Mononuclear cell (primary cell): Measurements from ENCODE around the gene MAP3K5. TPM values are rescaled to one million over a fixed set of nuclear protein-coding genes. Genes with fewer than 3 reads are reported as not detected.

Experiments
- H3K27me3 ChIP-seq: 2 replicates; pipeline ENCODE4 v1.6.0; 2011; ENCODE audit warnings: low read length, control low read depth; ENCODE audit not compliant: insufficient read depth
- H3K4me1 ChIP-seq: 2 replicates; pipeline ENCODE4 v1.5.1; 2011; ENCODE audit warnings: mild to moderate bottlenecking, low read length, control low read depth; ENCODE audit not compliant: insufficient read depth
- H3K4me3 ChIP-seq: 2 replicates; pipeline ENCODE4 v1.5.1; 2011; ENCODE audit warnings: mild to moderate bottlenecking, low read length, moderate library complexity
- H3K9me3 ChIP-seq: 2 replicates; pipeline ENCODE4 v1.5.1; 2011; ENCODE audit warnings: low read depth, mild to moderate bottlenecking, control low read depth, low read length
- total RNA-seq: library from RNA; depleted of rRNA; stranded (reverse); fragments of >200 nt; gene quantifications from one replicate; pipeline ENCODE4 v1.2.3, GENCODE V29; 2012

Gene MAP3K5
- total RNA-seq, 1 donor, result 27.8 TPM

DNA sequence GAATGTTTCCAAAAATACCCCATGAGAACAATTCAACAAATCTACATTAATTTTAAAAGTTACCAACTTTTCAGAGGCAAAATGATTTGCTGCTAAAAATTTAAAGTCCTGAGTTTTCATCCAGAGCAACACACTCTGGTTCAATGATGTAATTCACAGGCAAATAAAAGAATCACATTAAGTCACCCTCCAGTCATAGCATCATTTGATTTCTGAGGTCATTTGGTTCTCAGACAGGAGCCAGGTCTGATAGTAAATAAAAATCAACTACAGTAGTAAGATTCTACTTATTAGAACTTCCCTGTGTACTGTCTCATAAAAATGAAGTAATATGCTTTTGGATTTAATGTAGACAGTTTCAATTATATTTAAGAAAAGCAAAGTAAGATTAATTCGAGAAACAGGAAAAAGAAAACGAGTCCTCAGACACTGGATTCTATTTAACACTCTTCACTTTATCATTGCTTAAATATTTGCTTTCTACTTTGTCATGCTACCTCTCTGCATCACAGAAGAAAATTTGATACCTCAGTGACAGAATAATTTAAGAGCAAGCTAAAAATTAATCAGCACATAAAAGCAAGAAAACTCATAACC is 267.8 kb downstream of the MAP3K5 start:
- Histone ChIP-seq H3K9me3 (no peaks in the 10 kb centered on the region), H3K4me3 (no peak overlapping the region), H3K27me3 (no peaks in the 10 kb centered on the region), H3K4me1 (peaks cover 17% of the 10 kb centered on the region)

DNA sequence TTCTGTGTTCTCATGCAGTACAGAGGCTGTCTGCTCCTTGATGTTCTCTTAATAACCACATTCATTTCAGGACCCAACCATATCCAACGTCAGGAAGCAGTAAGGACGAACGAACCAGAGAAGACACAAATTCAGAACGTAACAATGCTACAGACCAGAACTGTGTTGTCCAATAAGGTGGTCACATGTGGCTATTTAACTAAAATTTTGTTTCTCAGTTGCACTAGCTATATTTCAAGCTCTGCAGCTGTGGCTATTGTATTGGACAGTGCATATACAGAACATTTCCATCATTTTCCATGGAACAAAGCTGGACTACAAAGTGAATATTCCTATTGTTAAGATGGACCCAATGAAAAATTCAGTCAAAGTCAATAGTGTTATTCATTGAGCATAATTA is 269.1 kb downstream of the MAP3K5 start:
- no peaks in the 10 kb centered on the region for H3K9me3 ChIP-seq
- no peak overlapping the region for H3K4me3 ChIP-seq
- no peaks in the 10 kb centered on the region for H3K27me3 ChIP-seq
- peaks cover 17% of the 10 kb centered on the region for H3K4me1 ChIP-seq

DNA sequence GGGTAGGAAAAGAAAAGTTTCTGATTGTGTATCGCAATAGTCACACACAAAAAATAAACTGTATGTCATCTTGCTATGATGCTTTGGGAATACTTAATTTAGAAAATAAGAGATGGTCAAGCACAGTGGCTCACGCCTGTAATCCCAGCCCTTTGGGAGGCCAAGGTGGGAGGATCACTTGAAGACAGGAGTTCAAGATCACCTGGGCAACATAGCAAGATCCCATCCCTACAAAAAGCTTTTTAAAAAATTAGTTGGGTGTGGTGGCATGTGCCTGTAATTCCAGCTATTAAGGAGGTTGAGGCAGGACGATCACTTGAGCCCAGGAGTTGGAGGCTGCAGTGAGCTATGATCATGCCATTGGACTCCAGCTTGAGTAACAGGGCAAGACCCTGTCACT is 269.6 kb downstream of the MAP3K5 start:
- no peaks in the 10 kb centered on the region for H3K27me3 ChIP-seq
- no peaks in the 10 kb centered on the region for H3K9me3 ChIP-seq
- no peak overlapping the region for H3K4me3 ChIP-seq
- H3K4me1 ChIP-seq, result peaks cover 17% of the 10 kb centered on the region

DNA sequence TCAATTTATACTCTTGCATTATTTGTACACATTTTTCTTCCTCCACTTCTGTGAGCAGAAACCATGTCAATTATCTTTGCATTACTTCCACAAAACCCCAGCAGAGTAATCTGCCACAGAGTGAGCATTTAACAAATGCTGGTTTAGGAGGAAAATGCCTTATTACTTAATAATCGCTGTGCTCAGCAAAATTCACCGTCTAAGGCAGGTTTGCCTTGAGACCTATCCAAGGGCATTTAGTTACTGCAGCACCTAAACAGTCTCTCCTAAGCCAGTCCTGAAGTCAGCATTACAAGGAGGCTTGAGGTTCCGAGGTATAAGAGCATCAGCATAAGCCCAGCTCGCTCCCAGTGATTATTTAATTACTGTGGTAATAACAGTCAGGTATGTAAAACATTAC is 270.4 kb downstream of the MAP3K5 start:
- Histone ChIP-seq H3K4me1 (peaks cover 16% of the 10 kb centered on the region), H3K27me3 (no peaks in the 10 kb centered on the region), H3K9me3 (no peaks in the 10 kb centered on the region), H3K4me3 (no peak overlapping the region)

DNA sequence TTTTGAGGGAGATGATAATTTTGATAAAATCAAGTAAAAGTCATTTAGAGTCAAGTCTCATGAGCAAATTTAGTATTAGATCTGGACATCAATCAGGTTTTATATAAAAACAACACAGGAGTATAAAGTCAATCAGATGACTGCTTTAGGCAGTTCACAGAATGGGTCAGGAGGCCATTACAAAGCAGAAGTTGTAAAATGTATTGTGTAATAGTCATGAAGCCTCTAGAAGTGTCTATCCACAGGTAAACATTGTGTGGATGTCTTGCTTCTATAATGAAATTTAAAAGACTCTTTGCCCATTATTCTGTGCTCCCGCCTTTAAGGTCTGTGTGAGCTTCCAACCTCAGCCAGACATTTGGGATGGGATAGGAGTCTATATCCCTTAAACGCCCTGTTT is 270.9 kb downstream of the MAP3K5 start:
- Histone ChIP-seq H3K4me1 (peaks cover 11% of the 10 kb centered on the region), H3K9me3 (no peaks in the 10 kb centered on the region), H3K4me3 (no peak overlapping the region), H3K27me3 (no peaks in the 10 kb centered on the region)

DNA sequence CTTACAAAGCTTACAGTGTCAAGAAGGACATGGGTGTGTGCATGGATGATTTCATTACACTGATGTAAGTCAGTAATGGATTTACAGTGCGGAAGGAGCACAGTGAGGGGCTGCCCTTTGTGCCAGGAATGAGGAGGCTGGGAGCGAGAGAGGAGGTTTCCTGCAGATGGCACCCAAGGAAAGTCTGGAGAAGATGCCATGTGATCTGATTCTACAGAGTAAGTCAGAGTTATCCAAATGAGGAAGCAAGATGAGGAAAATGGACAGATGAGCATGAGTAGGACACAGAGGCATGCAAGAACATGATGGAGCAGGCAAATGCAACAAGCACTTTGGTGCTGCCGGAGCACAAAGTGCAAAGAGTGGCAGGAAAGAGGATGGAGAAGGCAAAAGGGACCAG is 271.8 kb downstream of the MAP3K5 start:
- peaks cover 2% of the 10 kb centered on the region for H3K4me1 ChIP-seq
- H3K4me3 ChIP-seq, result no peak overlapping the region
- no peaks in the 10 kb centered on the region for H3K9me3 ChIP-seq
- H3K27me3 ChIP-seq, result no peaks in the 10 kb centered on the region

DNA sequence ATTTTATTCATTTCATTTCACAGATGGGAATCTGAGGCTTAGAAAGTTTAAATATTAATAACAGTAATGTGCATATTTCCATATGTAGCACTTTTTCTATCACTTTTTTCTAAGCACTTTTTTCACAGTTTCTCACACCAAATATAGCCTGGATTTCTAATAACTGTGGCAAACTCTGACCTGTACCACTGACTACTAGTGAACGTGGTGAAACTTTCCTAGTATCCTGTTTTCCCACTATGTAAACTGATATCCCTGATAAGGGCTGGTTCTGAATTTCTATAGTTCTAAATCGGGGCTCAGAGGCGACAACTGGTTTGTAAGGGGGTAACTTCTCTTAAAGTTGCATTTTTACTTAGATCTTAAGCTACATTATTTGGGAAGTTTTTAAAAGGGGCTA is 274.7 kb downstream of the MAP3K5 start:
- Histone ChIP-seq H3K4me1 (no peaks in the 10 kb centered on the region), H3K4me3 (no peak overlapping the region), H3K27me3 (no peaks in the 10 kb centered on the region), H3K9me3 (no peaks in the 10 kb centered on the region)

DNA sequence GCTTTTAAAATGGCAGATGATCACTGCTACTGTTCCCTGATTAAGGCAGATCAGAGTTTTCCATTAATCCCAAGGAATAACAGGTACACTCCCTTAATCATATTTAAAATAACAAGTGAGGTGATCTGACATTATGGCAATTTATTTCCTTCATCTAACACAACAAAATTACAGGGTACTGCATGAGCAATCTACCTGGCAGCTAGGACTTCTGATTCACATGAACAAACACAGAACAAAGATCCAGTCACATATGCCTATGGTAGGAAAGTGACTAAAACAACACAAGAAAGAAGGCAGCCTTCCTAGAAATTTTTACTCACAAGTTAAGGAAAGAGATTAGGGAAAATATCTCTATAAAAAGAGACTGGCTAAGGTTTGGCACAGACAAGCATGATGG is 275.3 kb downstream of the MAP3K5 start:
- H3K9me3 ChIP-seq, result no peaks in the 10 kb centered on the region
- no peaks in the 10 kb centered on the region for H3K27me3 ChIP-seq
- no peaks in the 10 kb centered on the region for H3K4me1 ChIP-seq
- no peak overlapping the region for H3K4me3 ChIP-seq

DNA sequence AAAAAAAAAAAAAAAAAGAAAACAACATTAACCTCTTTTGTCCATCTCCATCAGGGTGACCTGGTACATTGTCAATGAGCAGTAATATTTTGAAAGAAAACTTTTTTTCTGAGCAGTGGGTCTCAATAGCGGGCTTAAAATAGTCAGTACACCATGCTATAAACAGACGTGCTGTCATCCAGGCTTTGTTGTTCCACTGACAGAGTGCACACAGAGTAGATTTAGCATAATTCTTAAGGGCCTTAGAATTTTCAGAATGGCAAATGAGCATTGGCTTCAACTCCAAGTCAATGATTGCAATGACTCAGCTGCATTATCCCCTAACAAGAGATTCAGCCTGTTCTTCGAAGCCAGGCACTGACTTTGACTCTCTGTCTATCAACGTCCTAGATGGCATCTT is 277.7 kb downstream of the MAP3K5 start:
- no peaks in the 10 kb centered on the region for H3K9me3 ChIP-seq
- no peaks in the 10 kb centered on the region for H3K4me1 ChIP-seq
- no peak overlapping the region for H3K4me3 ChIP-seq
- no peaks in the 10 kb centered on the region for H3K27me3 ChIP-seq

DNA sequence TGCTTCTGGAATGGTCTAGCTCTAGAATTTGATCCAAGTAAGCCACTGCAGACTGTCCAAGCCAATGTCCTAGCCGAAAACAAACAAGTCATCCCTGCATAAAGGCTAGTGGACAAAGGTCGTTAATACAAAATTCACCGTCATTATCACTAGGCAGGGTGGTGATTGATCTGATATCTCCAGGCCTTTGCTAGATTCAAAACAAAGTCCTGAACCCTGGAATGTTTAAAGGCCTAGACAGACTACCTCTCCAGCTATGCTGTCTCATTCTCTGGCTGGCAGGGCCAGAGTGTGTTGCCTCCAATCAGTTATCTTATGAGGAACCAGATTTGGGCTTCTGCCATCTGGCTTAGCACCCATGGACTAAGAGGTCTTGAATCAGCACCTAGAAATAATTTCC is 280.4 kb downstream of the MAP3K5 start:
- H3K4me3 ChIP-seq, result no peak overlapping the region
- H3K4me1 ChIP-seq, result no peaks in the 10 kb centered on the region
- no peaks in the 10 kb centered on the region for H3K27me3 ChIP-seq
- H3K9me3 ChIP-seq, result no peaks in the 10 kb centered on the region

DNA sequence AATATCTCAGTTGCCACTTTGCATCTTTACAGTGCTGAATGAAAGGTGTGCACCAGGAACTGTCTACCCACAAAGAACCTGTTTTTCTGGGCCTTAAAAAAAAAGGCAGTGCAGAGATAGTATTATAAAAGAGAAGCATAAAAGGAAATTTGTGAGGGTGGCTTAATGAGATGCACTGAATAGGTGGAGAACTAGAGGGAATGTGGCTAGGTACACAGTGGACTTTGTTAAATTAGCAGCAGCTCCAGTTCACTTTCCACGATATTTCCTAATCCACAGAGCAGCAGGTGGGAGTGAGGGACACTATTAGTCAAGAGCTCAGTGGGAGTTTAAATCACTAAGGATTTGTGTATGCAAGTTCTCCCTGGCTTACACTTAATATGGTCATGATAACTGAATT is 280.9 kb downstream of the MAP3K5 start:
- no peak overlapping the region for H3K4me3 ChIP-seq
- no peaks in the 10 kb centered on the region for H3K9me3 ChIP-seq
- H3K27me3 ChIP-seq, result no peaks in the 10 kb centered on the region
- no peaks in the 10 kb centered on the region for H3K4me1 ChIP-seq

DNA sequence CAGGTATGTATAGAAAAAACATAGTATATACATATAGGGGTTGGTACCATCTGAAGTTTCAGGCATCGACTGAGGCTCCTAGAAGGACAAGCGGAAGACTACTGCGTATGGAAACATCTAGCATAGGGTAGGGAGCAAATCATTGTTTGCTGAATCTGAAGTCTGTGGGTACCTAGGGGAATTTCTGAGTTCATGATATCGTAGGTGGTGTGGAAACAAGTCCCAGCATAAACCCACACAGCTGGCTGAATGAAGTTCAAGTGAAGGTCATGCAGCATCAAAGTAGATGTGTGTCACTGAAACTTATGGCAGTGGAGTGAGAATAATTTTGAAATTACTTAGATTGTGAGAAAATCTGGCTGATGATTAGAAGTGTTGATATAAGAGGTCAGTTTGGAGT is 281.5 kb downstream of the MAP3K5 start:
- H3K4me3 ChIP-seq, result no peak overlapping the region
- H3K4me1 ChIP-seq, result no peaks in the 10 kb centered on the region
- no peaks in the 10 kb centered on the region for H3K27me3 ChIP-seq
- H3K9me3 ChIP-seq, result no peaks in the 10 kb centered on the region

DNA sequence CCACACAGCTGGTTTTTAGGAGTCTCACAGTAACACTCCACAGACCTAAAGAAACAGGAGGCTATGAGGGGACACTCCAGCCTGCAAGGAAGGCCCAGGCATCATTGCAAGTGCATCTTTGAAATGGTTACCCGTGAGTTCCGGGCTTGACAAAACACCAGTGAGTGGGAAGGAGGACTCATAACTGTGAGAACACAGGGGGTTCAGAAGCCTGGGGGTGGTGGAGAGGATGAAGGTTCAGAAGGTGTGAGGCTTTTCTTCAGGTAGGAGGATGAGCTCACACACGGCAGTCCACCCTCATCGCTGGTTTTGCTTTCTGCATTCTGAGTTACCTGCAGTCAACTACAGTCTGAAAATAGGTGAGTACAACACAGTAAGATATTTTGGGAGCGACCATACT is 282.0 kb downstream of the MAP3K5 start:
- no peaks in the 10 kb centered on the region for H3K9me3 ChIP-seq
- H3K4me3 ChIP-seq, result no peak overlapping the region
- no peaks in the 10 kb centered on the region for H3K4me1 ChIP-seq
- no peaks in the 10 kb centered on the region for H3K27me3 ChIP-seq

DNA sequence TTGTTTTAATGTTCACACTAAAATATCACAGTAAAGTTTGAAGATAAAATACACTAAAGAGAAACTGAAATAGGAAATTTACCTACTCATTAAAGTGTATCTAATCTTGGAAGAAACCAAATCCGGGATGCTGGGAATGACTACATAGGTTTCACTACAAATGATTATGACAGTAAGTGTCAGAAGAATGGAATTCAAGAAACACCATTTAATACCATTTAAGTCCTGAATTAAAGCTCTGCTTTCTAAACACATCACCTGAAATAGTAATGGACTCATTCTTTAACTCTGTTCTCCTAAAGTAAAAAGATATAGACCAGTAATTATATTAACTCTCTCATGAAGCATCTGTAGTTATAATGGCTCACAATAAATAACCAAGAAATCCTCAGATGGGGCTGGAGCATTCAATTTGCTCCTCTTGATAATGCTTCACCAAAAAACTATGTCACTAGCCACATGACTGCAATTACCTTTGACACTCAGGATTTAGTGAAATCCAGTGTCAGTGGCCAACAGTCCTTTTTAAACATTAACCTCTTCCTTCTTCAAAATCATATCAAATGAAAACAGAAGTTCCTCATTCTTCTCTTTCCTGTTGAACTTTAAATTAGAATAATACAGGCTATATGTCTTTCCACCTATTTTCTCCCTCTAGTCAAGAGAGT is 283.4 kb downstream of the MAP3K5 start:
- Histone ChIP-seq H3K4me1 (no peaks in the 10 kb centered on the region), H3K9me3 (no peaks in the 10 kb centered on the region), H3K27me3 (no peaks in the 10 kb centered on the region), H3K4me3 (no peak overlapping the region)
